ENCODE measurements around the gene DNAH11. TPM values are rescaled to one million over a fixed set of nuclear protein-coding genes. Genes with fewer than 3 reads are reported as not detected.

The DNAH11 gene
- total RNA-seq, 1 experiment from 2014 or later: 0.39 TPM

- intact Hi-C loops (cut with micrococcal nuclease): no loop called here
- Histone ChIP-seq H3K9ac (ENCODE audit: low read length) (no peak overlapping the region), H3K9me2 (ENCODE audit: insufficient read depth) (no peaks in the 10 kb centered on the region), H3K4me1 (ENCODE audit: control insufficient read depth in 1 of 2, insufficient read depth in 2 of 2, low read length in 2 of 2) (peaks cover 20 to 22% of the 10 kb centered on the region in 2 experiments), H3K27me3 (ENCODE audit: insufficient read depth, low read length) (no peaks in the 10 kb centered on the region), H3K36me3 (ENCODE audit: control insufficient read depth in 1 of 2, insufficient read depth in 2 of 2, low read length in 2 of 2) (no peaks in the 10 kb centered on the region), H3K27ac (ENCODE audit: low read depth, low read length) (no peak overlapping the region), H3K4me2 (ENCODE audit: low read length) (no peak overlapping the region), H3K79me2 (ENCODE audit: insufficient read depth, low read length) (no peaks in the 10 kb centered on the region), H3K4me3 (replicated peaks in 1 of 2; ENCODE audit: low read depth in 1 of 2, low read length in 2 of 2) (no peak overlapping the region), H4K20me1 (ENCODE audit: insufficient read depth) (no peaks in the 10 kb centered on the region), H3K9me3 (ENCODE audit: control insufficient read depth in 1 of 2, insufficient read depth in 1 of 2, low read depth in 1 of 2, low read length in 2 of 2) (no peaks in the 10 kb centered on the region), H2AFZ (ENCODE audit: low read depth, low read length, poor library complexity, severe bottlenecking) (no peak overlapping the region)
- TF ChIP-seq SRF (IDR thresholded peaks at IDR 0.05; ENCODE audit: low read depth) (no peak), TCF7L2 (IDR thresholded peaks at IDR 0.05; ENCODE audit: borderline replicate concordance, extremely low read depth, insufficient read depth, insufficient read length) (peak; percentile 26)
- no TSS peak for BruUV-seq (replicated peaks)
- ATAC-seq (no peak), DNase-seq (ENCODE audit: low read depth, low spot score) (no peak)
- ChIA-PET CTCF (no interaction called here), POLR2A (no interaction called here), RAD21 (ENCODE audit: low non-redundant PET in 1 of 2, low total read pairs in 2 of 2, uncharacterized antibody in 2 of 2, unreplicated experiment in 2 of 2) (no interaction called here)
Measured at GRCh38 chr7:21620054-21620453, 77.2 kb downstream of the DNAH11 start.

GRCh38 chr7:21624320-21624719 is 81.5 kb downstream of the DNAH11 start:
- Histone ChIP-seq H3K27ac (ENCODE audit: low read depth, low read length) (no peak overlapping the region), H3K4me1 (ENCODE audit: control insufficient read depth in 1 of 2, insufficient read depth in 2 of 2, low read length in 2 of 2) (no peaks in the 10 kb centered on the region; a peak in 1 of 4 replicates), H3K36me3 (ENCODE audit: control insufficient read depth in 1 of 2, insufficient read depth in 2 of 2, low read length in 2 of 2) (no peaks in the 10 kb centered on the region), H3K9me2 (ENCODE audit: insufficient read depth) (no peaks in the 10 kb centered on the region), H3K27me3 (ENCODE audit: insufficient read depth, low read length) (no peaks in the 10 kb centered on the region), H4K20me1 (ENCODE audit: insufficient read depth) (no peaks in the 10 kb centered on the region), H3K4me3 (replicated peaks in 1 of 2; ENCODE audit: low read depth in 1 of 2, low read length in 2 of 2) (no peak overlapping the region), H2AFZ (ENCODE audit: low read depth, low read length, poor library complexity, severe bottlenecking) (no peak overlapping the region), H3K9ac (ENCODE audit: low read length) (no peak overlapping the region), H3K4me2 (ENCODE audit: low read length) (no peak overlapping the region), H3K79me2 (ENCODE audit: insufficient read depth, low read length) (no peaks in the 10 kb centered on the region), H3K9me3 (ENCODE audit: control insufficient read depth in 1 of 2, insufficient read depth in 1 of 2, low read depth in 1 of 2, low read length in 2 of 2) (no peaks in the 10 kb centered on the region)
- no peak for ATAC-seq
- RAD21 ChIA-PET (ENCODE audit: low non-redundant PET in 1 of 2, low total read pairs in 2 of 2, uncharacterized antibody in 2 of 2, unreplicated experiment in 2 of 2): no interaction called here
- no peak for TF ChIP-seq ATF3 (IDR thresholded peaks at IDR 0.05)
- TF ChIP-seq POLR2A (IDR thresholded peaks at IDR 0.05; ENCODE audit: borderline replicate concordance, extremely low read depth, insufficient read depth, insufficient read length): no peak
- no peak for TF ChIP-seq SIN3A (IDR thresholded peaks at IDR 0.05; ENCODE audit: low read depth)
- no peak for TF ChIP-seq ZFX (IDR thresholded peaks at IDR 0.05)
- TF ChIP-seq ZNF274 (IDR thresholded peaks at IDR 0.05; ENCODE audit: low read depth, low read length): no peak
- TF ChIP-seq TCF7L2 (IDR thresholded peaks at IDR 0.05; ENCODE audit: borderline replicate concordance, extremely low read depth, insufficient read depth, insufficient read length): no peak
- no peak for TF ChIP-seq REST (IDR thresholded peaks at IDR 0.05; ENCODE audit: low read depth)
- TF ChIP-seq EGR1 (IDR thresholded peaks at IDR 0.05; ENCODE audit: low read depth): no peak
- BruUV-seq (replicated peaks): no TSS peak
- intact Hi-C loops (cut with micrococcal nuclease): no loop called here
- CTCF ChIA-PET: no interaction called here
- DNase-seq (ENCODE audit: low read depth, low spot score): no peak
- POLR2A ChIA-PET: no interaction called here

Data from HCT116 (cell line).